Naive thymus-derived CD8-positive, alpha-beta T cell (primary cell): Measurements from ENCODE around the gene GSPT1. TPM values are rescaled to one million over a fixed set of nuclear protein-coding genes. Genes with fewer than 3 reads are reported as not detected.
"Not testable (repeated sequence)": the region's sequence is repeated elsewhere in the genome, so short reads cannot be mapped to it uniquely, and the experiment has no call there.

Experiments
- ATAC-seq, 2 donors: fragments of 150-1000 bp; cut with Tn5 transposase in 1 of 2; sonication (Bioruptor Pico), chemical (Tn5 transposase) in 1 of 2; 1 replicate in 1 of 2; 2 replicates in 1 of 2; pipeline ENCODE4 v1.10.0; 2021; ENCODE audit warnings: mild to moderate bottlenecking in 2 of 2, moderate library complexity in 2 of 2
- POLR2A ChIA-PET: fragments of 350-600 bp; sonication (Branson Sonifier 250); formaldehyde crosslinking; loops from one replicate; lab custom pipeline; 2021; ENCODE audit warnings: antibody characterized with exemption; lab: Charles Lee
- DNase-seq, 10 donors: peaks; one replicate each; pipeline versions ENCODE4 v3.0.0 to v3.0.0-alpha.2; 2020 to 2022
- H3K27ac Mint-ChIP-seq, 10 donors: one replicate each; pipeline ENCODE4 v1.8.0; 2020 to 2022; ENCODE audit warnings: mild to moderate bottlenecking in 10 of 10, mixed read lengths in 10 of 10, moderate library complexity in 4 of 10, inconsistent platforms in 1 of 10
- H3K27me3 Mint-ChIP-seq, 5 donors: one replicate each; pipeline ENCODE4 v1.8.0; 2021 to 2022; ENCODE audit warnings: mixed read lengths in 5 of 5
- H3K36me3 Mint-ChIP-seq, 3 donors: one replicate each; pipeline ENCODE4 v1.8.0; 2020 to 2022; ENCODE audit warnings: mixed read lengths in 3 of 3, mild to moderate bottlenecking in 2 of 3, inconsistent platforms in 1 of 3
- H3K4me1 Mint-ChIP-seq, 4 donors: one replicate each; pipeline ENCODE4 v1.8.0; 2021 to 2022; ENCODE audit warnings: mixed read lengths in 4 of 4
- H3K4me3 Mint-ChIP-seq, 10 donors: one replicate each; pipeline ENCODE4 v1.8.0; 2020 to 2022; ENCODE audit warnings: mild to moderate bottlenecking in 10 of 10, mixed read lengths in 10 of 10, moderate library complexity in 6 of 10, inconsistent platforms in 1 of 10
- H3K9me3 Mint-ChIP-seq, 9 donors: one replicate each; pipeline ENCODE4 v1.8.0; 2020 to 2022; ENCODE audit warnings: mixed read lengths in 9 of 9, mild to moderate bottlenecking in 3 of 9, inconsistent platforms in 1 of 9, moderate library complexity in 1 of 9
- polyA plus RNA-seq, 3 donors: library from polyadenylated mRNA; unstranded; fragments of 300-500 nt; fragmentation: Illumina TruSeq; gene quantifications; one replicate each; pipeline ENCODE4 v1.2.3, GENCODE V29; 2021
- total RNA-seq, 8 experiments: library from RNA in 2 of 8; stranded (reverse) in 2 of 8; gene quantifications; one replicate each; pipeline ENCODE4 v1.2.3 and lab custom pipeline; 2021 to 2026

Gene GSPT1
- 100 to 1,000 TPM in 1 of 2 experiments, 10 to 100 TPM in 1; 86.2 to 102 TPM for total RNA-seq
- polyA plus RNA-seq: 10 to 100 TPM; 64.0 to 91.1 (median 65.9) TPM
- 149 to 353 (median 193) reads per million in 6 experiments for total RNA-seq (lab: John Stamatoyannopoulos, UW)

DNA sequence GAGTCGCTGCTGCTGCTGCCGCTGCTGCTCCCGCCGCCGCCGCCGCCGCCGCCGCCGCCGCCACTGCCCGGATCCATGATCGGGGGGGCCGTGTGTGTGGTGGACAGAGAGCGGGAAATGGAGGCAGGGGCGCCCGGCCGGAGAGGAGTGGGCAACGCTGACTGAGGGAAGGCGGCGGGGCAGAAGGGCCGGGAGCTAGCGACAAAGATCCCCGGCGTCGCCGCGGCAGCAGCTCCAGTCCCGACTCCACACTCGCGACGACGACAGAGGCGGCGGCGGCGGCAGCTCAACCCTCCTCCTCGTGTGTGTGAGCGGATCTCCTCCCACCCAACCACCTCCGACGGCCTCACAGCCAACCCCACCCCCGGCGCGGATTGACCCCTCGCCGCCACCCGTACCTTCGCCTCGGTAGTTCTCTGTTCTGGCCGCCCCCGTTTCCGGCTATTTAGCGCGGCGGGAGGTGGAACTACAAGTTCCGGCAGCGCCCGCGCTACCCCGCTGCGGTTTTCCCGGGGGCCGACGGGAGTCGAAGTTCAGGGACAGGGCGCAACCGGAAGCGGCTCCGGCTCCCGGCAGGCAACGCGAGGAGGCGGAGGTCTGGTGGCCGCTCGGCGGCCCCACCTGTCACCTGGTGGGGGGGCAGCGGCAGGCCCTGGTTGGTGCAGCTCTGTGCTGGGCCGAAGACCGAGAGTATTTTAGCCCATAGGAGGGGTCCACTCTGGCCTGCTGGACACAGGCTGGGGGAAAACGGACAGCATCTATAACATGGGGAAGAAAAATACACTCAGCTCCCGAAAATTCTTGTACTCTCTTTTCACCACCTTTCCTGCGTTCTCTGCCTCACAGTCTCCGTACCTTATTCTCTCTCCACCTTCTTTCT lies at the start of gene GSPT1:
TSS of gene GSPT1 (minus strand) at position 313 of the 880 bp plus-strand sequence. CDS start at position 77, 236 bp downstream.
- no peaks in the 10 kb centered on the region for H3K9me3 Mint-ChIP-seq
- H3K36me3 Mint-ChIP-seq: peaks cover 0 to 12% (median 0%) of the 10 kb centered on the region in 3 donors
- peak; percentile 85 to 86 for ATAC-seq
- no peaks in the 10 kb centered on the region for H3K27me3 Mint-ChIP-seq
- peak within 1 kb of the TSS; percentile 88 to 99 (median 95) for H3K4me3 Mint-ChIP-seq
- POLR2A ChIA-PET: interaction anchor here (0.6 to 2.2 kb wide), 11 partner anchors 9 to 864 kb away, joined by 3 to 14 read pairs (median 5); partner anchors contain the start of genes RSL1D1 and SNX29
- peak within 1 kb of the TSS; percentile 93 to 98 (median 97) for H3K27ac Mint-ChIP-seq
- H3K4me1 Mint-ChIP-seq: peaks cover 17 to 40% (median 33%) of the 10 kb centered on the region in 4 donors
- DNase-seq: peak; percentile 95 to 100 (median 99)

DNA sequence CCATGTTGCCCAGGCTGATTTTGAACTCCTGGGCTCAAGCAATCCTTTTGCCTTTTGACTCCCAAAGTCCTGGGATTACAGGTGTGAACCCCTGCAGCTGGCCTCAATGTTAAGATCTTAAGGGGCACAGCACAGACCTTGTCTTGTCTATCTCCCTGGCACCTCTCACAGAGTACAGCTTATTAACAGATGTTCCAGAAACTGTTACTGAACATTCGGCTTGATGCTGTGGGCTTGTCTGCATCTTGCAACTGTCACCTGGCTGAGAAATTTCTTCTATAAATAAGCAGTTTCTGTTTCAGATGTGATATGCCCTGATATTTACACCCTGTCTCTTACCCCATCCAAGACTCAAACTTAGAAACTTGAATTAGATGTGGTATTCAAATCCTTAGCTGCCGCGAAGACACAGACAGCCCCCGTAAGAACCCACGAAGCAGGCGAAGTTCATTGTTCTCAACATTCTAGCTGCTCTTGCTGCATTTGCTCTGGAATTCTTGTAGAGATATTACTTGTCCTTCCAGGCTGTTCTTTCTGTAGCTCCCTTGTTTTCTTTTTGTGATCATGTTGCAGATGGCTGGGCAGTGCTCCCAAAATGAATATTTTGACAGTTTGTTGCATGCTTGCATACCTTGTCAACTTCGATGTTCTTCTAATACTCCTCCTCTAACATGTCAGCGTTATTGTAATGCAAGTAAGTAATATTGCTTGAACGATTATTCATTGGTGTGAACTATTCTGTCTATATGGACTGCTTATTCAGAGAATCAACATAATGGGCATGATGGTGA lies 49.2 kb upstream of the GSPT1 start, which contains the start of gene TNFRSF17:
TSS of gene TNFRSF17 (plus strand) at position 450 of the 791 bp plus-strand sequence. CDS start at position 565, 115 bp downstream.
- Mint-ChIP-seq H3K4me3 (peak within 1 kb of the TSS in 1 of 10 donors; percentile 67), H3K27ac (peak within 1 kb of the TSS in 2 of 10 donors; percentile 63 to 73), H3K9me3 (no peaks in the 10 kb centered on the region), H3K27me3 (peaks cover 0 to 1% (median 0%) of the 10 kb centered on the region in 5 donors), H3K4me1 (peaks cover 0 to 37% (median 0%) of the 10 kb centered on the region in 4 donors), H3K36me3 (no peaks in the 10 kb centered on the region)
- POLR2A ChIA-PET: no interaction called here
- ATAC-seq: no peak
- DNase-seq: no peak

DNA sequence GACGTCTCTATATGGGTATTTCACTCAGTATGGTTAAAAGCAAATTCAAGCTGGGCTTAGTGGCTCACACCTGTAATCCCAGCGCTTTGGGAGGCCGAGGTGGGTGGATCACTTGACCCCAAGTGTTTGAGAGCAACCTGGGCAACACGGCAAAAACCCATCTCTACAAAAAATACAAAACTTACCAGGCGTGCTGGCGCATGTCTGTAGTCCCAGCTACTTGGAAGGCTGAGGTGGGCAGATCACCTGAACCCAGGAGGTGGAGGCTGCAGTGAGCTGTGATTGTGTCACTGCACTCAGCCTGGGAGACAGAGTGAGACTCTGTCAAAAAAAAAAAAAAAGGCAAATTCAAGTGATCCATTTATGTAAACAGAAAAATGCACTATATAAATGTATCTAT lies 48.0 kb upstream of the GSPT1 start:
- ATAC-seq (no peak), DNase-seq (no peak)
- H3K27ac Mint-ChIP-seq: peak overlapping the region in 1 of 10 donors; percentile 35
- no peaks in the 10 kb centered on the region for H3K9me3 Mint-ChIP-seq
- H3K36me3 Mint-ChIP-seq: no peaks in the 10 kb centered on the region
- no peak overlapping the region for H3K4me3 Mint-ChIP-seq
- H3K27me3 Mint-ChIP-seq: peaks cover 0 to 4% (median 0%) of the 10 kb centered on the region in 5 donors
- POLR2A ChIA-PET: interaction anchor here (0.7 to 0.9 kb wide), 2 partner anchors 9 to 14 kb away, joined by 4 read pairs; no protein-coding TSS in a partner anchor
- peaks cover 0 to 44% (median 0%) of the 10 kb centered on the region in 4 donors for H3K4me1 Mint-ChIP-seq

DNA sequence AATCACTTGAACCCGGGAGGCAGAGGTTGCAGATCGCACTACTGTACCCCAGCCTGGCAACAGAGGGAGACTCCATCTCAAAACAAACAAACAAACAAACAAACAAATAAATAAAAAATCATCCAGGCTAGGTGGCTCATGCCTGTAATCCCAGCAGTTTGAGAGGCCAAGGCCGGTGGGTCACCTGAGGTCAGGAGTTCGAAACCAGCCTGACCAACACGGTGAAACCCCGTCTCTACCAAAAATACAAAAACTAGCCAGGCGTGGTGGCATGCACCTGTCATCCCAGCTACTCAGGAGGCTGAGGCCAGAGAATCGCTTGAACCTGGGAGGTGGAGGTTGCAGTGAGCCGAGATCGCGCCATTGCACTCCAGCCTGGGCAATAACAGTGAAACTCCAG lies 47.2 kb upstream of the GSPT1 start:
- H3K27me3 Mint-ChIP-seq, H3K4me3 Mint-ChIP-seq, DNase-seq, H3K27ac Mint-ChIP-seq, H3K9me3 Mint-ChIP-seq, H3K36me3 Mint-ChIP-seq, ATAC-seq: not testable (repeated sequence)
- POLR2A ChIA-PET: interaction anchor here (0.7 to 0.9 kb wide), 2 partner anchors 9 to 15 kb away, joined by 4 read pairs; no protein-coding TSS in a partner anchor
- peaks cover 0 to 46% (median 0%) of the 10 kb centered on the region in 4 donors for H3K4me1 Mint-ChIP-seq

DNA sequence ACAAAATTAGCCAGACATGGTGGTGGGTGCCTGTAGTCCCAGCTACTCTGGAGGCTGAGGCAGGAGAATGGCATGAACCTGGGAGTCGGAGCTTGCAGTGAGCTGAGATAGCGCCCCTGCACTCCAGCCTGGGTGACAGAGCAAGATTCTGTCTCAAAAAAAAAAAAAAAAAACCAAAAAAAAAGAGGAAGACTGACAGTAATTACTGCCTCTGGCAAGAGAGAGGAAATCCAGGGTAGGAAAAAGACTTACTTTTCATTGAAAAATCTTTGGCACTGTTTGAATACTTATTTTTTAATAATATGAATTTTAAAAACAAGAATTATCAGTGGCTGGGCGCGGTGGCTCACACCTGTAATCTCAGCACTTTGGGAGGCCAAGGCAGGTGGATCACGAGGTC lies 46.7 kb upstream of the GSPT1 start:
- H3K27me3 Mint-ChIP-seq, H3K9me3 Mint-ChIP-seq, H3K27ac Mint-ChIP-seq, POLR2A ChIA-PET, ATAC-seq, H3K4me3 Mint-ChIP-seq, H3K36me3 Mint-ChIP-seq, DNase-seq: not testable (repeated sequence)
- H3K4me1 Mint-ChIP-seq: peaks cover 0 to 44% (median 0%) of the 10 kb centered on the region in 4 donors

DNA sequence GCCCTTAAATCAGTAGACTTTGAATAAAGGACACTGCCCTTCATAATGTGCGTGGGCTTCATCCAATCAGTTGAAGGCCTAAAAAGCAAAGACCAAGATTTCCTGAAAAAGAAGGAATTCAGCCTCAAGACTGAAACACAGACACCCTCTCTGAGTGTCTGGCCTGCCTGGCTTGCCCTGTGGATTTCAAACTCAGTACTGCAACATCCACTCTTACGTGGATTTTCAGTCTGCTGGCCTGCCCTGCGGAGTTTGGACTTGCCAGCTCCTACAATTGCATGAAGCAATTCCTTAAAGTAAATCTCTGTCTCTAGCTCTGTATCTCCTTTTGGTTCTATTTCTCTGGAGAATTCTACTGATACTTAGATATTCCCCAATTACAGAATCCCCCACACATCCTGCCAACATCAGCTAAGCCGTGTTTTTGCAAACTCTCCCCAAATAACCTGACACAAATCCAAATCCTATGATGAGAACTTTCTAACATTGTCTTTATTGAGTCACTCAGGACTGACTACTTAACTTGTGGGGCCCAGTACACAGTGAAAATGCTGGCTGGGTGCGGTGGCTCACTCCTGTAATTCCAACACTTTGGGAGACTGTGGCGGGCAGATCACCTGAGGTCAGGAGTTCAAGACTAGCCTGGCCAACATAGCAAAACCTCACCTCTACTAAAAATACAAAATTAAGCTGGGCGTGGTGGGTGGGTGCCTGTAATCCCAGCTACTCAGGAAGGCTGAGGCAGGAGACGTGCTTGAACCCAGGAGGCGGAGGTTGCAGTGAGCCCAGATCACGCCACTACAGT lies 42.0 kb upstream of the GSPT1 start:
- H3K27me3 Mint-ChIP-seq: peaks cover 0 to 4% (median 0%) of the 10 kb centered on the region in 5 donors
- H3K36me3 Mint-ChIP-seq: peaks cover 0 to 2% (median 0%) of the 10 kb centered on the region in 3 donors
- H3K4me1 Mint-ChIP-seq: peaks cover 0 to 14% (median 0%) of the 10 kb centered on the region in 4 donors
- POLR2A ChIA-PET: no interaction called here
- DNase-seq (no peak), ATAC-seq (no peak)
- no peak overlapping the region for H3K27ac Mint-ChIP-seq
- H3K9me3 Mint-ChIP-seq: no peaks in the 10 kb centered on the region
- no peak overlapping the region for H3K4me3 Mint-ChIP-seq

DNA sequence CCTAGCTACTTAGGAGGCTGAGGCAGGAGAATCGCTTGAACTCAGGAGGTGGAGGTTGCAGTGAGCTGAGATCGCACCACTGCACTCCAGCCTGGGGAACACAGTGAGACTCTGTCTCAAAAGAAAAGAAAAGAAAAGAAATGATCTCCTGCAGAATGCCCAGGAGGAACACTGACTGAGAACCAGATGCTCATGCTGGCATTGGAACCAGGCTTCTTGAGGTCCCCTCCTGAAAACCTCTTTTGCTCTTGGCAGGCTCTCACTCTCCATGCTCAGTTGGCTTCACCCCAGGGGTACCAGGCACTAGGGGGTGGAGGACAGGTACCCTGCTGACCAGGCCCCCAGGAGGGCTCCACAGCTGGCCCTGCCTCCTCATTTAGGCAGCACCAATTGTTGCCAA lies 40.8 kb upstream of the GSPT1 start:
- H3K27me3 Mint-ChIP-seq: peaks cover 0 to 4% (median 0%) of the 10 kb centered on the region in 5 donors
- peaks cover 0 to 14% (median 0%) of the 10 kb centered on the region in 4 donors for H3K4me1 Mint-ChIP-seq
- no peak overlapping the region for H3K4me3 Mint-ChIP-seq
- no peak for ATAC-seq
- DNase-seq: no peak
- H3K36me3 Mint-ChIP-seq: peaks cover 0 to 2% (median 0%) of the 10 kb centered on the region in 3 donors
- H3K27ac Mint-ChIP-seq: no peak overlapping the region
- POLR2A ChIA-PET: no interaction called here
- no peaks in the 10 kb centered on the region for H3K9me3 Mint-ChIP-seq

DNA sequence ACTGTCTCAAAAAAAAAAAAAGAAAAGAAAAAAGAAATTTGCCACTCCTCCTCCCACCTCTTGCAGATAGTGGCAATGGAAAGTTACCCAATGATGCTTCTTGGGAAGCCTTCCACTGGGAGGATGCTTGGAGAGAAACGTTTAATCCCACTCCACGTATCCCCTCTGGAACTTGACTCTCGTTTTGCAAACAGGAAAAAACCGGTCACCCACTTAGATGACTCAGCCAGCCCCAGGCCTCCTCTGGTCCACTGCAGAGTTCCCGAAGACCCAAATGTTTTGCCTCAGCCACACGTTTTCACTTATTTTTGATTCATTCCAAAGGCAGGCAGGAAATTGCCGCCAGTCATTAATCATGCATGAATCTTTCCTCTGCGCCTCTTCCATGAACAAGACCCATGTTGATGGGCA lies 40.0 kb upstream of the GSPT1 start:
- H3K36me3 Mint-ChIP-seq: peaks cover 0 to 2% (median 0%) of the 10 kb centered on the region in 3 donors
- H3K4me3 Mint-ChIP-seq: no peak overlapping the region
- H3K4me1 Mint-ChIP-seq: peaks cover 0 to 13% (median 0%) of the 10 kb centered on the region in 4 donors
- DNase-seq: no peak
- ATAC-seq: no peak
- POLR2A ChIA-PET: no interaction called here
- no peaks in the 10 kb centered on the region for H3K9me3 Mint-ChIP-seq
- peaks cover 0 to 4% (median 0%) of the 10 kb centered on the region in 5 donors for H3K27me3 Mint-ChIP-seq
- H3K27ac Mint-ChIP-seq: peak overlapping the region in 1 of 10 donors; percentile 5

DNA sequence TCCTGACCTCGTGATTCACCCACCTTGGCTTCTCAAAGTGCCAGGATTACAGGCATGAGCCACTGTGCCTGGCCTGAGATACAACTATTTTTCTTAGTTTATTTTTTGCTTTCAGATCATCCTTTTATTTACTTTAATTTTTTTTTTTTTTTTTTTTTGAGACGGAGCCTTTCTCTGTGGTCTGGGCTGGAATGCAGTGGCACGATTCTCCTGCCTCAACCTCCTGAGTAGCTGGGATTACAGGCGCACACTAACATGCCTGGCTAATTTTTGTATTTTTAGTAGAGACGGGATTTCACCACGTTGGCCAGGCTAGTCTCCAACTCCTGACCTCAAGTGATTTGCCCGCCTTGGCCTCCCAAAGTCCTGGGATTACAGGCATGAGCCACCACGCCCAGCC lies 37.8 kb upstream of the GSPT1 start:
- H3K27ac Mint-ChIP-seq, ATAC-seq, H3K36me3 Mint-ChIP-seq, H3K9me3 Mint-ChIP-seq, H3K27me3 Mint-ChIP-seq, H3K4me3 Mint-ChIP-seq, H3K4me1 Mint-ChIP-seq, DNase-seq: not testable (repeated sequence)
- POLR2A ChIA-PET: interaction anchor here (0.6 kb wide), 1 partner anchor 94 kb away, joined by 3 read pairs; no protein-coding TSS in a partner anchor

DNA sequence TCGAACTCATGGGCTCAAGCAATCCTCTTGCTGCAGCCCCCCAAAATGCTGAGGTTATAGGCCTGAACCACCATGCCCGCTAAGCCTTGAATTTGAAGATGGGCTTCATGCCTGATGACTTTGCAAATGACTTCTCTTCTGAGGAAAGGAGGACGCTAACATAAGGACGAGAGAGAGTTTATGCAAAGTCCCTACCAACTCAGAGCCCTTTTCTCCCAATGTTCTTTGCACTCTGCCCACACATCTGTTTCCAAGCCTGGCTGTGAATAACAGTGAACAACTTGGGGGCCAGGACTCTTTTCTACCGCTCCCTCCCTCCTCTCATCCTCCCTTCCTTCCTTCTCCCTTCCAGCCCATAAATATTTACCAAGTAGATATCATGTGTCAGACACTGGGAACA lies 34.6 kb upstream of the GSPT1 start:
- H3K4me3 Mint-ChIP-seq: no peak overlapping the region
- ATAC-seq: no peak
- no peaks in the 10 kb centered on the region for H3K9me3 Mint-ChIP-seq
- peak overlapping the region in 2 of 10 donors; percentile 15 for H3K27ac Mint-ChIP-seq
- no peaks in the 10 kb centered on the region for H3K27me3 Mint-ChIP-seq
- no peak for DNase-seq
- POLR2A ChIA-PET: no interaction called here
- peaks cover 0 to 8% (median 6%) of the 10 kb centered on the region in 4 donors for H3K4me1 Mint-ChIP-seq
- H3K36me3 Mint-ChIP-seq: no peaks in the 10 kb centered on the region

DNA sequence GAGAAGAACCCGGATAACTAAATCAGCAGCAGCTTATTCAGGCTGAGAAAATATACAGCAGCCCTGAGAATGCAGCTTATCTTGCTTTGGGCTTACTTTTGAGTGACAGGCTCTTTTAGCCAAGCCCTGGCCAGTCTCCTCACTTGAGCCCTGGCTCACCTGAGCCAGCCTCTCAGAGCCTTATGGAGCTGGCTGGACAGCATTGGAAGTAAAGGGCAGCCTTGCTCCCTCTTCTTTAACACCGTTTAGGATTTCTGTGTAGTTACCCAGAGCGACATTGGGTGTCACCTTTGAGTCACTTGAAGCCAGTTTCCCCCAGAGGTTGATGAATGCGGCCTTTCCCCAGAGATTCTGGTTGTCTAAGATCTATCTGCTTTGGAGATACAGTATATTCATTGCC lies 33.8 kb upstream of the GSPT1 start:
- ATAC-seq (peak; percentile 70 to 72), DNase-seq (peak in 7 of 10 donors; percentile 3 to 72 (median 9))
- Mint-ChIP-seq H3K27me3 (no peaks in the 10 kb centered on the region), H3K36me3 (no peaks in the 10 kb centered on the region), H3K4me3 (no peak overlapping the region), H3K4me1 (peaks cover 0 to 8% (median 6%) of the 10 kb centered on the region in 4 donors), H3K27ac (no peak overlapping the region), H3K9me3 (no peaks in the 10 kb centered on the region)
- POLR2A ChIA-PET: interaction anchor here (1.1 kb wide), 1 partner anchor 118 kb away, joined by 3 read pairs; no protein-coding TSS in a partner anchor
